HG03064 (cell line): ENCODE results near the gene MIDN.
A peak's percentile ranks its signal among the peaks of the same experiment; 100 is the strongest.
"Not testable (repeated sequence)": the region's sequence is repeated elsewhere in the genome, so short reads cannot be mapped to it uniquely, and the experiment has no call there.

ENCODE experiments used
- ATAC-seq: cut with Tn5 transposase; IDR thresholded peaks from one replicate; pipeline ENCODE4 v1.9.1; 2021; ENCODE audit warnings: low read depth; ENCODE audit not compliant: unreplicated experiment

MIDN gene

DNA sequence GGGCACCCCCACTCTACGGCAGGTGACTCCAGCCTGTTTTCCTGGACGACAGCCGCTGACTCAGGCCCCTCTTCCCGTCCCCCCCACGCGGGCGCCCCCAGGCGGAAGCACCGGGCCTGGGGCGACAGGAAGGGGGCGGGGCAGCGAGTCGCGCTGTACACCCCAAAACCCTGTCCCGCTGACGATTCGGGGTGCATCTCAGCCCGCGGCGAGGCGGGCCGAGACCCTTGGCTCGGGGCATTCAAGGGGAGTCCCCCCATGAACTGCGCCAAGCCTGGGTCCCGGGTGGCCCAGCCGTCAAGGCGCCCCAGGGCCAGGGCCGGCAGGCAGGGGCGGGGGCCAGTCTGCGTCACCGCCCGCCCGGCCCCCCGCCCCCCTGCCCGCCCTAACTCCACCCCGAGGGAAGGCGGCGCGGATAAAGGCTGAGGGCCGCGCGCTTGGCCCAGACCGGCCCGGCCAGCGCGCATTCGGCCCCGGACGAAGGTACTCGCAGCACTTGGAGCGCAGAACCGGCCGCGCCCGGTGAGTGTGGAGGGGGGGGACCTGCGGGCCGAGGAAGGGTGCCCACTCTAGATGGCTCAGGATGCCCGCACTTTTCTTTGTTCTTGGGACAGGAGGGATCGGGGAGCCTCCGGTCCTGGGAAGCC, at the start of gene MIDN:
MIDN (plus strand) TSS at position 445 of the 647 bp plus-strand sequence. CDS start 1,714 bp downstream, outside the sequence.
- ATAC-seq = peak; percentile 12

- ATAC-seq = no peak
Measured at GRCh38 chr19:1199531-1199930, 48.9 kb upstream of the MIDN start.

- ATAC-seq = not testable (repeated sequence)
Measured at GRCh38 chr19:1200614-1201013, 47.8 kb upstream of the MIDN start.

DNA sequence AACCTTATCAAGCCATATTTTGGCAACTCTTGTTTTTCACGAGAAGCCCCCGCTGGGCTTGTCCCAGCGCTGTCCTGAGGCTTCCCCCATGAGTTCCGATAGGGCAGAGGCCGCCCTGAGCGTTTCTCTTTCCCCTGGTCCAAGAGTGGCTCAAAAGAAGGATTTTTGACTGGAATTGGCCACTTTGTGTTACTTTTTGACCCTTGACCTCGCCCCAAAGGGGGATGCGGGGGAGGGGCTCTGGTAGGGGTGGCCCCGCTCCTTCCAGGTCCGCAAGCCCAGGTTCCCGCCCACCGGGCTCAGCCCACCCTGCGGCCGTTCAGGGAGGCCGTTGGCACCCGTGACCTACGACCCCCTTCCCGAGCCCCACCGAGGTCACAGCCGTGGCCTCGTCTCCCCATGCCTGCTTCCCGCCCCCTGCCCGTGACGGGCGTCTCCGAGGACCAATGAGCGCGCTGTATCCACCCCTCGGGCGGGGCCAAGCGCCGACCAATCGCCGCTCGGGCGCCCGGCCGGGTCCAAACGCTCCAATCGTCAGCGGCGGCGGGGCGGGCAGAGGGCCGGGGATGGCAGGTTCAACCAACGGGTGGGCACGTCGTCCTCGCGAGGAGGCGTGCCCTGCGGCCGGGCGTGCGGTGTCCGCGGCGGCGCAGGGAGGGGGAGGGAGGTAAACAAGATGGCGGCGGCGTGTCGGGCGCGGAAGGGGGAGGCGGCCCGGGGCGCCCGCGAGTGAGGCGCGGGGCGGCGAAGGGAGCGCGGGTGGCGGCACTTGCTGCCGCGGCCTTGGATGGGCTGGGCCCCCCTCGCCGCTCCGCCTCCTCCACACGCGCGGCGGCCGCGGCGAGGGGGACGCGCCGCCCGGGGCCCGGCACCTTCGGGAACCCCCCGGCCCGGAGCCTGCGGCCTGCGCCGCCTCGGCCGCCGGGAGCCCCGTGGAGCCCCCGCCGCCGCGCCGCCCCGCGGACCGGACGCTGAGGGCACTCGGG, 43.0 kb upstream of the MIDN start, which contains the start of gene STK11:
STK11 (plus strand) TSS at position 665 of the 986 bp plus-strand sequence. CDS start 1,136 bp downstream, outside the sequence.
- peak; percentile 59 for ATAC-seq

DNA sequence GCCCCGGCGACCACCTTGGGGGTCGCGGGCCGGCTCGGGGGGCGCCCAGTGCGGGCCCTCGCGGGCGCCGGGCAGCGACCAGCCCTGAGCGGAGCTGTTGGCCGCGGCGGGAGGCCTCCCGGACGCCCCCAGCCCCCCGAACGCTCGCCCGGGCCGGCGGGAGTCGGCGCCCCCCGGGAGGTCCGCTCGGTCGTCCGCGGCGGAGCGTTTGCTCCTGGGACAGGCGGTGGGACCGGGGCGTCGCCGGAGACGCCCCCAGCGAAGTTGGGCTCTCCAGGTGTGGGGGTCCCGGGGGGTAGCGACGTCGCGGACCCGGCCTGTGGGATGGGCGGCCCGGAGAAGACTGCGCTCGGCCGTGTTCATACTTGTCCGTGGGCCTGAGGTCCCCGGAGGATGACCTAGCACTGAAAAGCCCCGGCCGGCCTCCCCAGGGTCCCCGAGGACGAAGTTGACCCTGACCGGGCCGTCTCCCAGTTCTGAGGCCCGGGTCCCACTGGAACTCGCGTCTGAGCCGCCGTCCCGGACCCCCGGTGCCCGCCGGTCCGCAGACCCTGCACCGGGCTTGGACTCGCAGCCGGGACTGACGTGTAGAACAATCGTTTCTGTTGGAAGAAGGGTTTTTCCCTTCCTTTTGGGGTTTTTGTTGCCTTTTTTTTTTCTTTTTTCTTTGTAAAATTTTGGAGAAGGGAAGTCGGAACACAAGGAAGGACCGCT, 42.1 kb upstream of the MIDN start:
- no peak for ATAC-seq

DNA sequence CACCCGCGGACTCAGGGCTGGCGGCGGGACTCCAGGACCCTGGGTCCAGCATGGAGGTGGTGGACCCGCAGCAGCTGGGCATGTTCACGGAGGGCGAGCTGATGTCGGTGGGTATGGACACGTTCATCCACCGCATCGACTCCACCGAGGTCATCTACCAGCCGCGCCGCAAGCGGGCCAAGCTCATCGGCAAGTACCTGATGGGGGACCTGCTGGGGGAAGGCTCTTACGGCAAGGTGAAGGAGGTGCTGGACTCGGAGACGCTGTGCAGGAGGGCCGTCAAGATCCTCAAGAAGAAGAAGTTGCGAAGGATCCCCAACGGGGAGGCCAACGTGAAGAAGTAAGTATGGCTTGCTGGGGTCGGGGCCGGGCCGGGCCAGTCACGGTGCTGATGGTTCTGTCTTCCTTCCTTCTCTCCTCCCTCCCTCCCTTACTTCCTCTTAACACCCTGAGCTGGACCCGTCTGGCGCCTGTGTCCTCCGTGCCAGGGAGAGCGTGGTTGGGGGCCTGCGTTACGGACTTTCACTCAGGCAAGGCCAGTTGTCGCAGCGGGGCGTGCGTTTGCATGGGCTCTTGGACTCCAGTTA, 41.4 kb upstream of the MIDN start:
- no peak for ATAC-seq

GRCh38 chr19:1208830-1209229, 39.6 kb upstream of the MIDN start:
- not testable (repeated sequence) for ATAC-seq

DNA sequence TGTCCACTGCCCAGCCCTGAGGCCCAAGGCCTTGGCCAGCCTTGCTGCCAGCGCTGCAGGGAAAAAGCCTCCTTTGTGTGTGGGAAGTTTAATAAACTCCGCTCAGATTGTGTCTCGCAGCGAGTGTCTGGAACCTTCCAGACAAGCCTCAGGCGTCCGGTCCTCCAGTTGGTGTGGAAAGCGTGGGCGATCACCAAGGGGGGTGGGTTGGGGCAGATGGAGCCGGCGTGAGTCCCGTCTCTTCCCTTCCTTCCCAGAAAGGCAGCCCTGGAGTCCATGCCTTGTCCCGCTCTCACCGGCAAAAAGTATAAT, 38.2 kb upstream of the MIDN start:
- ATAC-seq = no peak

GRCh38 chr19:1211494-1212234, 36.7 kb upstream of the MIDN start:
- ATAC-seq = no peak

DNA sequence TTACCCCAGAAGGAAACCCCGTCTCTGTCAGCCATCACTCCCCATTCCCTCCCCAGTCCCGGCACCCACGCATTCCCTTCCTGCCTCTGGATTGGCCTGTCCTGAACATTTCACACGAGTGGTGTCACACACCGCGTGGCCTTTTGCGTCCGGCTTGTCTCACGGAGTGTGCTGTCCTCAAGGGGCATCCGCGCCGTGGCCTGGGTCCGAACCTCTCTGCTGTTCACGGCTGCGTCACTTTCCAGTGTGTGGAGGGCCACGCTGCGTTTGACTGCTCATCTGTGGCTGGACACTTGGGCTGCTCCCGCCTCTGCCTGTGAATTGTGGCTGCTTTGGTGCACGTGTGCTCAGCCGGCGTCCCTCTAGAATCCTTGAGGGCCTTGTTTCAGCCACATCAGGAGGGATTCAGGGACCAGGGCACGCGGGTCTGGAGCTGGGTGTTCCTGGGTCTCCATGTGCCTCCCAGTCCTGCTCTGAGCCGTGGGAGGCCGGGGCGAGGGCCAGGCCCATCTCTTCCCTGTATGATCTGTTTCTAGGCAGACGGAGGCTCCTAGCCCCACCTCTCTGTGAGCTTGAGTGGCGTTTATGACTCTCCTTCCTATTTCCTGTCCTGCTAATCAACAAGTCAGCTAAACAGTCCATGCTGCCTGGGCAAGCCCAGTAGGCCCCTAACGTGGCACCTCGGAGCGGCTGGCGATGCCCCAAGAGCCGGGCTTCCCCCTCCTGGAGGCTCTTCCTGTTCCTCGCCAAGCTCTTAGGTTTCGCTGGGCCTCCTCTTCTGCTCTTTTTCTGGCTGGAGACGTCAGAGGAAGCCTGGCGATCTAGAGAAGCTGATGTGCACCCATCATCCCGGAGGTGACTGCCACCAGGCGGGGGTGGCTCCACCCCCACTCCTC, 34.7 kb upstream of the MIDN start:
- ATAC-seq = no peak

DNA sequence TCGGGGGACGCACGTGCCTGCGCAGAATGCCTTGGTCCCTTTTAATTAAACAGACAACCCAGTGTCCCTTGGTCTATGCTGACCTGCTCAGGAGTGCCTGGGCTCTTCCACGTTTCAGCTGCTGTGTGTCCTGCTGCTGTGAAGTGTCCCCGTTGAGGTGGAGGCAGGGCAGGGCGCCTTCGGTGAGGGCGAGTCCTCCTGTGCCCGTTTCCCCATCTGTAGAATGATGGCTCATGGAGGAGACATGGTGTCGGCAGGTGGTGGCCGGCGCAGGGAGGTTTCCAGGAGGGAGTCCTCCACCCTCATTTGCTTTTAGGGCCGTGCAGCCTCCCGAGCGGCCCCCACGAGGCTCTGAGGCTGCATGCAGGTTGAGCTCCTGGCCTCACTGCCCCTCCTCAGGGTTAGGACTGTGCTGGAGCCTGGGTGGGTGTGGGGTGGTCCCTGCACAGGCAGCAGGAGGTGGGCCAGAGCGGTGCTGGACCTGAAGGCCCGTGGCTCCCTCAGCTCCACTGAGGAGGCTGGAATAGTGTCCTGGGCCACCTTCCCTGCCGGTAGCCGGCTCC, 34.0 kb upstream of the MIDN start:
- no peak for ATAC-seq

DNA sequence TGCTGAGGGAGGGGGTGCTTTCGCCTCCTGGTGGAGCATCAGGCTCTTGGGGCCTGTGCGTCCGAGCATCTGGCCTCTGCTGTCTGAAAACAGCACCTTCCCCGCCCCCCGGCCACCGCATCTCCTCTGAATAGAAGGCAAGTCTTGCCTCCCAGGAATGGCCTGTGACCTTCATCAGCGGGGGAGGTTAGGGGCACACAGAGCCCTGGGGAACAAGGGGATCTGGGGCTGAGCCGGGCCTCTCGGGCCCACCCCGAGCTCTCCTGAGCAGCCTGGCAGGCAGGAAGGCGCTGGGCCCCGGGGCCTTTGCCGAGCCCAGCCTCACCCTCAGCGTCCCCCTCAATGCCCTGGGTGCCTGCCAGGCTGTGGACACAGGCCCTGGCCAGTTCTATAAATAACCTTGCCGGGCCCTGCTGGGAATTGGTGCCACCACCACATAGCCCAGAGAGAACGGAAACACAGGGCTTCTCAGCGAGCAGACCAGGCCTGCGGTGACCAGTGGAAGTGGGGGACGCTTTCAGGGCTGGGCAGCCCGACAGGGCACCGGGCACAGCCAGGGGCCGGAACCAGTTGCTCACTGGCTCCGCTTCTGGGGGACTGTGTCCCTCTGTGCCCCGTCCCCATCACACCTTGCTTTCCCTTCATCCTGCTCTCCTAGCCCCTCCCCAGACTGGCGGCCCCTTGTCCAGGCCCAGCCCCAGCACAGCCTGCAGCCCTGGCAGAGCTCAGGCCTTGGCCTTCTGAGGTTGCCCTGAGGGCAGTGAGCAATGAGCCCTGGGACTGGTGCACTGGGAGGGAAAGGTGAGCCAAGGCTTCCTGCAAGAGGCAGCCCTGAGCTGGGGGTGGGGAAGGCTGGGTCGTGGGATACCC, 33.3 kb upstream of the MIDN start:
- no peak for ATAC-seq

- no peak for ATAC-seq
Measured at GRCh38 chr19:1216756-1217155, 31.6 kb upstream of the MIDN start.

DNA sequence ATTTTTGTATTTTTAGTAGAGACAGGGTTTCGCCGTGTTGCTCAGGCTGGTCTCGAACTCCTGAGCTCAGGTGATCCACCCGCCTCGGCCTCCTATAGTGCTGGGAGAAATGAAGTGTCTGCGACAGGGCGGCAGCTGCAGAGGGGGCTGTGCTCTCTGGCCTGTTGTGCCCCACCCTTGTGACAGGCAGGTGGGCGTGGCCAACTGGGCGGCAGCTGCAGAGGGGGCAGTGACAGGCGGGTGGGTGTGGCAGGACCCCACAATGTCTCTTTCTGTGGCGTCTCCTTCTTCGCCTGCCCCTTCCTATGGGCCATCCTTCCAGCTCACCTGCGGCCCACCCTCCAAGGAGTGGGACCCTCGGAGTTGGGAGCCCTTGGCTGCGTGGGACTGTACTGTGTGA, 31.0 kb upstream of the MIDN start:
- ATAC-seq = no peak

GRCh38 chr19:1218751-1219567, 29.4 kb upstream of the MIDN start:
- ATAC-seq = no peak

GRCh38 chr19:1219786-1220476, 28.5 kb upstream of the MIDN start:
- no peak for ATAC-seq
